HT1080 (cell line): ENCODE measurements around the gene KCNB1. TPM values are rescaled to one million over a fixed set of nuclear protein-coding genes. Genes with fewer than 3 reads are reported as not detected.

ENCODE experiments used
- DNase-seq: peaks from one replicate; pipeline ENCODE4 v3.0.0-alpha.2; 2015; ENCODE audit warnings: low read depth
- total RNA-seq: library from RNA; depleted of rRNA; stranded (reverse); fragments of >200 nt; shearing (Covaris generic); gene quantifications from 2 replicates; pipeline ENCODE4 v1.2.3, GENCODE V29; 2014

Gene KCNB1
- total RNA-seq, 1 experiment from 2014 or later, result 0.02 TPM

DNA sequence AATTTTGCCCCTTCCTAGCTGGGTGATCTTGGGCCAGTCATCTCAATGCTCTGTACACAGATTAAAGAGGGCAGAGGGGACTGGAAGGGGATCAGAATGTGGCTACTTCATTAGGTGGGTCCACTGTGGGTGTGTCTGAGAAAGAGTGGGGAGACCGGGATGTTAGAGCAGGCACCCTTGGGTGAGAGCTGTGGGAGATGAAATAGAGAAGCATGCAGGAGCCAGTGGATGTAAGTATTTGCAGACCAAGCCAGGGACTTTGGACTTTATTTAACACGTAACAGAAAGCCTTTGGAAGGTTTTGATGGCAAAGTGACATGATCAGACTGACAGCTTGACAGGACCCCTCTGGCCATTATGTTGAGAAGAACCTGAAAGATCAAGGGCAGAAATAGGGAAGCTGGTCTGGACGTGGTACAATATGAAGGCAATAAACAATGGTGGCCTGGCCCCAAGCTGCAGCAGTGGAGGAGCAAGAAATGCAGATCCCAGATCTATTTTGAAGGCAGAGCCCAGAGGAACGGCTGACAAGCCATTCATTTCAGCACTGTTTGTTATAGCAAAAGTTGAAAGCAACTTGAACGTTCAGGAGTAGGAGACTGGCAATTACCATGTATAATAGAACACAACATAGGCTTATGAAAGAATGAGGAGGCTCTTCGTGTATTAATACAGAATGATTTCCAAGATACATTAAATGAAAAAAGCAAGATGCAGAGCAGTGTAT, 122.1 kb downstream of the KCNB1 start:
- no peak for DNase-seq

DNA sequence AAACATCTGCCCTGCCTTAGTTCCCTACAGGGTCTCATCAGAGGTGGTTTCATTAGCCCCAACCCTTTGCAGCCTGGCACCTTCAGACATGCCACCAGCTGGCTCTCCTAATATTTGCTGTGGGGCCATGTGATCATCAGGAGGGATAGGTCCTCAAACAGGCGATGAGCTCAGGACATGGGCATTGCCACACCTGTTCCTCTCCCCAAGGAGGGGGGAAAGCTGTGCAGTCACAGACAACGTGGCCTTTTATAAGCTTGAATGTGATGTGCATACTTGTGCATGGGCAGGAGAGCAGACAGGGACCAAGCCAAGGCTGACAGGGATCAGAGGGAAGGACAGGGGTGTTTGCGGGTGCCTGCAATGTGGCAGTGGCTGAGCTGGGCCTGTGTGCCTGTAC, 125.8 kb downstream of the KCNB1 start:
- DNase-seq, result no peak

DNA sequence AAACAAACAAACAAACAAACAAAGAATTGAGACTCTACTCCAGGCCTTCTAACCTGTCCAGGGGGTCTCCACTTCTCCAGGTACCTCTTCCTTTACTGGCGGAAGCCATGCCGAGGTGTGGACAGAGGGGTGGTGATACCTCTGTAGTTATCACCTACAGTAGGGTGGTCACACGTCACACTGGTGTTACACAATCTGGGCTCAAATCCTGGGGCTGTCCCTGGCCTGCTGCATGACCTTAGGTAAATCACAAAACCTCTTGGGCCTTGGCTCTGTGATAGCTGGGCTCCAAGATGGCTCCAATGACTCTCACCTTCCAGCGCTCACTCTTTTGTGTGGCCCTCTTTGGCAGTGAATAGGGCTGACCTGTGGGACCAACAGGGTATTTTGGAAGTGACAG, 127.8 kb downstream of the KCNB1 start:
- DNase-seq, result no peak

DNA sequence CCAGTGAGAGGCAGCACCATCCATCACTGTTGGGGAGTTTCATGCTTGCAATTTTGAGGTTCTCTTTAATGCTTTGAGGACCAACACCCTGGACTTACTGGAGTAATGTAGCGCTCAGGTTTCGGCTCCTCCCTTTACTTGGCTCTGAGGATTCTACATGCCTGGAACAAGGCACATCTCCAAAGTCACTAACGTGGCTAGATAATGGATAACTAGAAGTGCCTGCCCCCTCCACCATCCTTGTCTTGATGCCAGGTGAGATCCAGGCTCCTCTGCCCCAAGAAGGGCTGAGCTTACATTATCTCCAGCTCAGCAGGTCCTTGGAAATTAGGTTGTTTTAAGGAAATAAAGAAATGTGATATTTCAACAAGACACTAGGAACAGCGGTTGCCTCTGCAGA, 129.1 kb downstream of the KCNB1 start:
- no peak for DNase-seq

DNA sequence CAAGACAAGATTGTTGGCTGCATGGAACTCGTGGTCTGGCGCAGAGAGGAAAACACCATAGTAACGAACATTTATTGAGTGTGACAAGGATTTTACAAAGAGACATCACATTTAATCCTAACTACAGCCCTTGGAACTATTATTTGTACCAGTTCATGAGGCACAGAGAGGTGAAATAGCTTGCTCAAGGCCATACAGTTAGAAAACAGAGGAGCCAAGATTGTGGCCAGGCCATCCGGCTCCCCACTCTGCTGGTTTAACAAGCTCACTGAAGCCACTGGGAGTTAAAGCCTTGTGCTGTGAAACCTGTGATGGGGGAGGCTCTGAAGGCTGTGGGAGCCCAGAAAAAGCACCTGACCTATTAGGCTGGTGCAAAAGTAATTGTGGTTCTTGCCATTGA, 129.7 kb downstream of the KCNB1 start:
- DNase-seq, result no peak

DNA sequence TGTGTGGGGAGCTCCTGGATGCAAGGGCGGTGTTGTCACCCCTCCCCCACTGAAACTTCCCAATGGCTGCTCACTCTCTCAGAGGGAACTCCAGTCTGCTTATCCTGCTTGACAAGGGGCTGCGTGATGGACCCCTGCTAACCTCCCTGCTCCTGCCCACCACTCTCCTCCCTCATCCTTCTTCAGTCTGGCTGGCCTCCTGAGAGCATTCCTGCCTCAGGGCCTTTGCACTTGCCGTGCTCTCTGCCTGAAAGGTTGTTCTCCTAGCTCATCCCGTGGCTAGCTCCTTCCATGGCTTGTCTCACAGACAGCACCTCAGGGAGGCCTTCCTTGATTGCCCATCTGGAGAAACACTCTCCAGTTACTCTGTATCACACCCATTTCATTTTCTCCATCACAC, 130.7 kb downstream of the KCNB1 start:
- DNase-seq, result no peak

DNA sequence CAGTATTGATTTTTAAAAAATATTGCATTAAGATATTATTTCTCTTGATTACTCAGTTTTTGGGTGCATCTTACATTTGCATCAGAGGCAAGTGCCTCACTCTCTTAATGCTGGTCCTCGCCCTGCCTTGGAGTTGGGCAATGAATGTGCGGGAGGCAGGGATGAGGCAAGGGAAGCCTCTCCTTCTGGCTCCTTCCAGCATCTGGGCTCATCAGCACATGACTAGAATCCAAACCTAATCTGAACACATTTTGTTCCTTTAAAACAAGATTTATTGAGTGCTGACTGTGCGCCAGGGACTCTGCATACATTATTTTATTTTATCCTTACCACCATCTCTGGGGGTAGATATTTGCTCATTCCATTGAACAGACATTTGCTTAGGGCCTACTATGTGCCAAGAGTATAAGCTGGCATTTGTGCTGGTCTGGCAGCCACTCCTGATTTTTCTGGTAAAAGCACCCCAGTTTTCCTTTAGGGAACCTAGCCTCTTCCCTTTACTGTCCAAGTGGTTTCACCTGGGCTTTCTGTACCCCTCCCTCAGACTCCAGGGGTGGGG, 132.7 kb downstream of the KCNB1 start:
- DNase-seq, result no peak

DNA sequence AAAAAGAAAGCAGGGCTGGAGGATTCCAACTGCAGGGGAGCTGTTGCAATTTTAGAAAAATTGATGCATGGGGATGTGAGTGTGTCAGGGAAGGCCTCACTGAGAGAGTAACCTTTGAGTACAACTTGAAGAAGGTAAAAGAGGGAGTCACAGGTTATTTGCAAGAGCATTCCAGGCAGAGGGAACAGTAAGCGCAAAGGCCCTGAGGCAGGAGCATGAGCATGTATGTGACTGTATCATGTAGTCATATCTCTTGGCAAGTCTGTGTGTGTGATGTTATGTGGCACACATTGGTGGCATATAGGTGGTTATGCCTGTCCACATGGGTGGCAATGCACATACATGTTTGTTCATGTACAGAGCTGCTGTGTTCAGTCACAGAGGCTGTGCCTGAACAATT, 133.4 kb downstream of the KCNB1 start:
- DNase-seq, result no peak

DNA sequence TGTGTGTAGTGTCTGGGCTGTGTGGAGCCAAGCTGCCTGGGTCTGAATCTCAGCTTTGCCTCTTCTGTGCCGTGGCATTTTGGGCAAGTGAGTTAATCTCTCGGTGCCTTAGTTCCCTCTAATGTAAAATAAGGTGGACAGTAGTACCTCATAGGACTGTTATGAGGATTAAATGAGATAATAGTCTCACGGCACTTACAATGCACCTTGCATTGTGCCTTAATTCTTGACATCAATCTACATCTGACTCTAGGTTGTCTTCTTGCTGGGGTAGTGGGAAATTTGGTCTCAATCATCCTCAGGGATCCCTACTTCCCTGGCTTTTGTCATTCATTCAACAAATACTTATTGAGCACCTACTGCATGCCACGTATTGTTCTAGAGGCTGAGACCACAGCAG, 133.9 kb downstream of the KCNB1 start:
- DNase-seq, result no peak

DNA sequence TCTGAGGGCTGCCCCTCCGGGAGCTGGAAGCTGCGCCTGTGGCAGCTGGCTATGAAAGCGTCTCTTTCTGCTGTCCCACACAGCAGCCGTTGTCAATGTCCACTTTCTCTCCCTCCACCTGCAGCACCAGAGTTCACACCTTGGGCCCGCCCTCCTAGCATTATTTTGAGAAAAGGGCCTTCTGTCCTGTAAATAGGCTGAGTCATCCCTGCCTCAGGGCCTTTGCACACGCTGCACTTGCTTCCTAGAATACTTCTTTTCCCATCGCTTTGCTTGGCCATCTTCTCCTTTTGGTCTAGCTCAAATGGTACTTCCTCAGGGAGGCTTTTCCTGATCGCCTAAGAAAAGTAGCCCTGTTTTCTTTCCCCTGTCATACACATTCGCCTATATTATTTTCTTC, 135.3 kb downstream of the KCNB1 start:
- DNase-seq, result no peak

DNA sequence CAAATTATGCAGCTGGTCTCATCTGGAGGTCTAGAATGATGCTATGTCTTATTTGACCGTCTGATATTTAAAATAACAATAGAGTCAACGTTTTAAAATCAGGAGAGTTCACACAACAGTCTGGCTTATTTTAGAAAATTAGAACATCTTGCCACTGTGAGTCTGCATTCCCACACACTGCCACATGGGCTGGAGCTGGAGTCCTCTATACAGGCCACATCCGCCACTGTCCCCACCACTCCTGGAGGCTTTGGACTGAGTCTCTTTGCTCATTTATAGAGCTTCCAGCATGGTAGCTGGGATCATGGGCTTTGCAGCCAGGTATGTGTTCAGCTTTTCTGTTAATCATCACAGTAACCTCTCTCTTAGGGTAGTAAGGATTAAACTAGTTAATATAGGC, 135.8 kb downstream of the KCNB1 start:
- DNase-seq, result no peak

DNA sequence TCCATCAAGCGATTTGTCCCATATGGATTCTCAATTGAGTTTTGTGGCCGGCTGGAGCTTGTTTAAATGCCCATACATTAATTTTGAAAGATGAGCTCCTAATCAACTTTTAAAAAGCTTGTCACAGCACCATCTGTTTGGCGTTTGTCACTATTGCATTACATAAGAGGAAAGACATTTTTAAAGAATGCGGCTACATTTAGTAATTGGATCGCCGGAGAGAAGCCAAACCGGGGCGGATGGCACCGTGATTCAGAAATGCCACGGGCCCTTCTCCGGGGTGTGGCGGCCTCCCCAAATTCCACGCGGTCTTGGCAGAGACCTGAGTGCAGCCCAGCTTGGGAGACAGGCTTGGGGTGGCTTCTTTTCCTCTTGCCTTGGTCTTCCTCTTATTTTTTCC, 136.9 kb downstream of the KCNB1 start:
- peak; percentile 48 for DNase-seq

DNA sequence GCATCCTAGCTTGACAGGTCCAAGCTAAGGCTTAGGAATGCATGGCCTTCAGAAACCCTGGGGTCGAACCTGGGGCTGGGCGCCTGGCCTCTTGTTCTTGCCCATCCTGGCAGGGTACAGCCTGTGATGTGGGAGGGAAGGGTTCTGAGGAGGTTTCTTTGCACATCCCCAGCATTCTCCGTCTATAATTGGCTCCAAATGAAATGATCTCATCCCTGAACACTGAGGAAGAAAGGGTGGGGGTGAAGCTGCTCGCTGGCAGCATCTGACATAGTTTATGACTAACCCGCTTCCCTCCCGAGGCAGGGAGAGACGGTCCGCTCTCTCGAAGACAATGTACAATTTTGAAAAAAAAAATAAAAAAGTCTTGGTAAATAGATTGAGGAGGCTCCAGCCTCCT, 137.5 kb downstream of the KCNB1 start:
- peak; percentile 92 for DNase-seq

DNA sequence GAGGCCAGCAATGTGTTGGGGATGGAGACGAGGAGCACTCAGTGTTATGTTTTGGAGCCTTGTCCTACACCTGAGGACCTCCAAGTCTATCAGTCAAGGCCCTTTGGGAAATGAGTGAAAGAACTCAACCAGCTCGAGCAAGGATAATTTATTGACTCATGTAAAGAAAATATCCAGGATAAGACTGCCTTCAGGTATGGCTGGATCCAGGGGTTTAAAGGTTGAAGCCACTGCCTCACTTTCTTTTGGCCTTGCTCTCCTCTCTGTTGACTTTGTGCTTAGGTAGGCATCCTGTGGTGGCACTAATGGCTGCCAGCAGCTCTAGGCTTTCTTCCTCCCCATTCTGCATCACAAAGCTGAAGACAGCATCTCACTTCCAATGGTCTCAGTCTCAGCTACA, 138.3 kb downstream of the KCNB1 start:
- DNase-seq, result no peak

DNA sequence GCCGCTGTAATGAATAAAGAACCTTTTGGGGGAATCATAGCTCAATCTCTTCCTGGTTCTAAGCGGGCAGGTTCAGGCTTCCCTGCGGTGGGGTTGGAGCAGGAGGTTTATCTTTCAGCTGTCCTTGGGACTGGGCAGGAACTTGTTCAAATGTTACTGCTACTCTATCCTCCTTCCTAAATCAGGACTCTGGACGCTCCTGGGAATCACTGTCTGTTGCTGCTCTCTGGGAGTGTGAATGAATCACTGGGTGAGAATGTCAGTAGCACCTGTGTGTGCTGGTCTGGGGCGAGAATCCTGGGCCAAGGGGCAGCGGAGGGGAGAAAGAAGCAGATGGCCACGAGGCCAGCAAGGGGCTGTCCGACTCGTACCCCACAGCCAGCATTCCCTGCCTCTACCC, 139.2 kb downstream of the KCNB1 start:
- no peak for DNase-seq

DNA sequence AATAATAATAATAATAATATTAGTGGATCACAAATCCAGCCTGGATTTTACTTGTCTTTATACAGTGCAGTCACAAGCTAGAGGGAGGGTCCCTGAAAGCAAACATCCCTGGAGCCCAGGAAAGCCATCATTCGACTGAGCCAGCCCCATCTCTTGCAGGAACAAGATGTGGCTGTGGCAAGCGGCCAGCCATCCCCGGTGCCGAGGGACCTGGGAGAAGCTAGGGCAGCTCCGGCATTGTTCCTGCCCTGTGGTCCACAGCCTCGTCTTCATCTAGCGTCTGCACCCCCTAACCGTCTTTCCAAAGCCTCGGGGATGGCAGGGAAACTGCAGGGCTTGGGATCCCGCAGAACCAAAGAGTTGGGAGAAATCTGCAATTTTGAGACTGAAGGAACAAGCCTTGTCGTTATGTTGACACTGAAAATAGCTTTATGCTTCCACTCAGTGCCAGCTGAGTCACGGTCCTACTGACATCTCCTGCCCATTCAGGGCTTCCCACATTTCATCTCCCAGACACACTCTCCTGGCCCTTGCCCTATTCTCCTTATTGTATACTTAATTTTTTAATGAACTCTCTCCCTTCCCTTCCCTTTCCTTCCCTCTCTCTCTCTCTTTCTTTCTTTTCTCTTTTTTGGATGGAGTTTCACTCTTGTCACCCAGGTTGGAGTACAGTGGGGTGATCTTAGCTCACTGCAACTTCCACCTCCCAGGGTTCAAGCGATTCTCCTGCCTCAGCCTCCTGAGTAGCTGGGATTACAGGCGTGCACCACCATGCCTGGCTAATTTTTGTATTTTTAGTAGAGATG, 142.1 kb downstream of the KCNB1 start:
- DNase-seq, result no peak

DNA sequence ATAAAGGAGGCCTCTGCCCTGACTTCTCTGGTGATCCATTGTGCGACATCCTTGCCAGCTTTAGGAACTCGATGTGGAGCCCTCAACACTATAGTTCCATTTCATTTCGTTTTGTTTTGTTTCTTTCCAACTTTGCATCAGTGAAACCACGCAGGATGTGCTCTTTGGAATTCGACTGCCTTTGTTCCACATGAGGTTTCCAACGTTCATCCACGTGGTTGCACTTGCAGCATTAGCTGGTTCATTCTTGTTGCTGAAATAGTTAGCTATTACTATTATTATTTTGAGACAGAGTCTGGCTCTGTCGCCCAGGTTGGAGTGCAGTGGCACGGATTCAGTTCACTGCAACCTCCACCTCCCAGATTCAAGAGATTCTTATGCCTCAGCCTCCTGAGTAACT, 143.3 kb downstream of the KCNB1 start:
- DNase-seq, result no peak

DNA sequence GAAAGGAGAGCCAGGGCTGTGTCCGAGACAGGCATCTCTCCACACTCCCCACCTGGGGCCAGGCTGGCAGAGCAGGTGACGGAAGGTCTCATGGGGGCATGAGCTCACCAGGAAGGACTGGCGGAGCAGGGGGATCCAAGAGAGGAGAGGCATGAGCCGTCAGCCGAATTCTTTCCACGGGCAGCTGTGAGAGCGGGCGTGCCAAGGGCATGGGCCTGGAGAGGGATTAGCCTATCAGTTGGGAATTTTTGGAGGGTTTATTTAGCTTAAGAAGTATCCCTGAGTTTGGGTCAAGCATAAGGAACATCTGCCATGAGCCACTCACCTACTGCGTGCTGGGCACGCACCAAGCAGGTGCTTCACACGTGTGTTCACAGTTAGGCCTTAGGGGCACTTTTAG, 144.4 kb downstream of the KCNB1 start:
- no peak for DNase-seq

DNA sequence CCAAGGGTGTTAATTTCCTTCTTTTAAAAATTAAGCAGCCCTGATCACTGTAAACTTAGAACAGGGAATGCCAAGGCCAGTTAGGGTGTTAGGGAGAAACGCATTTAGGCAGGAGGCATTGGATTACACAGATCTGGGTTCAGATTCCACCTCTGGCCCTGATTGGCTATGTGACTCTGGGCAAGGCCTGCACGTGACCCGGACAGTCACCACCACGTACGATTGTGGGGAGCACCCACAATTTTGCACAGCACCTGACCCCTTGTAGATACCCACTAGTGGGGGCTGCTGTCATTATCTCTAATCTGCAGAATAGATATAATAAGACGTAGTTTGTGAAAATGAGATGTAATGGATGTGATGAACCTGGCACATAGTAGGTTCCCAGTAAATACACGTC, 145.1 kb downstream of the KCNB1 start:
- no peak for DNase-seq

DNA sequence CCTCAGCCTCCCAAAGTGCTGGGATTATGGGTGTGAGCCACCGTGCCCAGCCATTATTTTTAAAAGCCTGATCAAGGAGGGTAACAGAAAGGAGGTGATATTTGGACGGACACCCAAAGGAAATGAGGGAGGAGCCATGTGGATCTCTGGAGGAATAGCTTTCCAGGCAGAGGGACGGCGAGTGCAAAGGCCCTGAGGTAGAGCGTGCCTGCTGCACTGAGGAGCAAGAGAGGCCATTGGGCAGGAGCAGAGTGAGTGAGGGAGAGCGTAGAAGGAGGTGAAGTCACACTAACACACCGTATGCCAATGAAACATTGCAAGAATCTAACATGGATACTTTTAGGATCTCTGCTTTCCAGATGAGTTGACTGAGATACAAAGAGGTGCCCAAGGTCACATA, 145.7 kb downstream of the KCNB1 start:
- DNase-seq, result no peak

DNA sequence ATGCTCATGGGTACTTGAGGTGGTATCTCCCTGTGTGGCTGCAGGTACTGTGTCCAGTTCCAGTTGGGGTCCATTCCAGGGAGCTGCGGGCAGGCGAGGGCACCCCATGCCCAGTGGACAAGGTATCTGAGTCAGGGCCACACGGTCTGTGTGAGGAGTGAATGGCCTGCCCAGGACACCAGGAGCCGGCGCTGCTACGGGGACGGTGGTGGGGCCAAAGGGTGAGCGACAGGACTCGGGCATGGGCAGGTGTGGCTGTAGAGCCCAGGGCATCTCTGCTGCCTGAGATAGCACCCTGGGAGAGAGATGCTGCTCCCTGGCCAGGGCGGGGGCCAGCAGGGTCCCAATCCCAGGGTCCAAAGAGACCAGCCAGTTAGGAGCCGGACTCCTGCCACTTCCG, 147.0 kb downstream of the KCNB1 start:
- no peak for DNase-seq

DNA sequence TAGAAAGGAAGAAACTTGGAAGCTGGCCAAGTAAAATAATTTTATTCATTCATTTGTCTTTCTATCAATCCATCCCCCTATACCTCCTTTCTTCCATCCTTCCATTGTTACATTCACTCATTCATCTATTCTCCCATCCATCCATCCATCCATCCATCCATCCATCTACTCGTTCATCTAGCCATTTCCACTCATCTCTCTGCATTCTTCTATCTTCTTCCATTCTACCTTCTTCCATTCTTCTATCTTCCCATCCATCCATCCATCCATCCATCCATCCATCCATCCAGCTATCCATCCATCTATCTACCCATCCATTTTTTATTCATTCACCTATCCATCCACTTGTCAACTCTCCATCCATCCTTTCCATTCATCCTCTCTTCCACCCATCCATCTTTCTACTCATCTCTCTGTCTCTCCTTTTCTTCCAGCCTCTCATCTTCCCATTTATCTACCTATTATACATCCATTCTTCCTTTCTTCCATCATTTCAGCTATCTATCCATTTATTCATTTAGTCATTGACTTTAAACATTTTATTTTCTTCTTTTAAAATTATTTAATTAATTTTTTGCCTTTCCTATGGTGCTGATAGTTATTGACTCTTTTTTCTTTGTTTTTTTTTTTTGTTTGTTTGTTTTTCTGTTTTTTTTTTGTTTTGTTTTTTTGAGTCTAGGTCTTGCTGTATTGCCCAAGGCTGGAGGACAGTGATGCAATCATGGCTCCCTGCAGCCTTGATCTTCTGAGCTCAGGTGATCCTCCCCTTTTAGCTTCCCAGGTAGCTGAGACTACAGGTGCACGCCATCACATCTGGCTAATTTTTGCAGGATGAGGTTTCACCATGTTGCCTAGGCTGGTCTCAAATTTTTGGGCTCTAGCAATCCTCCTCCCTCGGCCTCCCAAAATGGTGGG, 151.5 kb downstream of the KCNB1 start:
- no peak for DNase-seq
